Measurements from ENCODE around the gene SAFB2. TPM values are rescaled to one million over a fixed set of nuclear protein-coding genes. Genes with fewer than 3 reads are reported as not detected.

Gene SAFB2
- total RNA-seq, 4 donors from 2014 or later: 25.3 to 81.6 (median 41.6) TPM

DNA sequence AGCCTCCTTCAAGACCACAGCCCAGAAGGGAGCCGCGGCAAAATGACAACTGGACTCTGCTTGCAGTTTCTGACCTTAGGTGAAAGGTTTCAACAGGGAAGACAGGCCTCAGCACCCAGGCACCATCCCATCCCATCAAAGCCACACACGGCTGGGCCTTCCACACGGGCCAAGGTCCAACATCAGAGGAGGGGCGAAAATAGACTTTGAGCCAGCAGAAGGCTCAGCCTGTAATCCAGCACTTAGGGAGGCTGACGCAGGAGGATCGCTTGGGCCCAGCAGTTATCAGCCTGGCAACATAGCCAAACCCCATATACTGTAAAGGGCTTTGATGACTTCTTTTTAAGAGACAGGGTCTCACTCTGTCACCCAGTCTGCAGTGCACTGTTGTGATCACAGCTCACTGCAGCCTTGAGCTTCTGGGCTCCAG lies 28.0 kb downstream of the SAFB2 start:
- ATAC-seq: no peak
- Histone ChIP-seq H3K9me3 (no peaks in the 10 kb centered on the region), H3K4me1 (no peaks in the 10 kb centered on the region), H3K27me3 (no peaks in the 10 kb centered on the region), H3K36me3 (peaks cover 6 to 100% of the 10 kb centered on the region in 2 donors), H3K4me3 (no peak overlapping the region), H3K27ac (no peak overlapping the region)
- WGBS, 2 donors (ENCODE audit: low coverage in 1 of 2): 86 to 100% methylated on average over 2 to 5 of the region's 7 CpGs
- TF ChIP-seq POLR2A (IDR thresholded peaks at IDR 0.05): no peak
- TF ChIP-seq POLR2AphosphoS5 (IDR thresholded peaks at IDR 0.05): no peak
- TF ChIP-seq EP300 (IDR thresholded peaks at IDR 0.05): no peak
- TF ChIP-seq, protein P1, sequence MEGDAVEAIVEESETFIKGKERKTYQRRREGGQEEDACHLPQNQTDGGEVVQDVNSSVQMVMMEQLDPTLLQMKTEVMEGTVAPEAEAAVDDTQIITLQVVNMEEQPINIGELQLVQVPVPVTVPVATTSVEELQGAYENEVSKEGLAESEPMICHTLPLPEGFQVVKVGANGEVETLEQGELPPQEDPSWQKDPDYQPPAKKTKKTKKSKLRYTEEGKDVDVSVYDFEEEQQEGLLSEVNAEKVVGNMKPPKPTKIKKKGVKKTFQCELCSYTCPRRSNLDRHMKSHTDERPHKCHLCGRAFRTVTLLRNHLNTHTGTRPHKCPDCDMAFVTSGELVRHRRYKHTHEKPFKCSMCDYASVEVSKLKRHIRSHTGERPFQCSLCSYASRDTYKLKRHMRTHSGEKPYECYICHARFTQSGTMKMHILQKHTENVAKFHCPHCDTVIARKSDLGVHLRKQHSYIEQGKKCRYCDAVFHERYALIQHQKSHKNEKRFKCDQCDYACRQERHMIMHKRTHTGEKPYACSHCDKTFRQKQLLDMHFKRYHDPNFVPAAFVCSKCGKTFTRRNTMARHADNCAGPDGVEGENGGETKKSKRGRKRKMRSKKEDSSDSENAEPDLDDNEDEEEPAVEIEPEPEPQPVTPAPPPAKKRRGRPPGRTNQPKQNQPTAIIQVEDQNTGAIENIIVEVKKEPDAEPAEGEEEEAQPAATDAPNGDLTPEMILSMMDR (IDR thresholded peaks at IDR 0.05): no peak

DNA sequence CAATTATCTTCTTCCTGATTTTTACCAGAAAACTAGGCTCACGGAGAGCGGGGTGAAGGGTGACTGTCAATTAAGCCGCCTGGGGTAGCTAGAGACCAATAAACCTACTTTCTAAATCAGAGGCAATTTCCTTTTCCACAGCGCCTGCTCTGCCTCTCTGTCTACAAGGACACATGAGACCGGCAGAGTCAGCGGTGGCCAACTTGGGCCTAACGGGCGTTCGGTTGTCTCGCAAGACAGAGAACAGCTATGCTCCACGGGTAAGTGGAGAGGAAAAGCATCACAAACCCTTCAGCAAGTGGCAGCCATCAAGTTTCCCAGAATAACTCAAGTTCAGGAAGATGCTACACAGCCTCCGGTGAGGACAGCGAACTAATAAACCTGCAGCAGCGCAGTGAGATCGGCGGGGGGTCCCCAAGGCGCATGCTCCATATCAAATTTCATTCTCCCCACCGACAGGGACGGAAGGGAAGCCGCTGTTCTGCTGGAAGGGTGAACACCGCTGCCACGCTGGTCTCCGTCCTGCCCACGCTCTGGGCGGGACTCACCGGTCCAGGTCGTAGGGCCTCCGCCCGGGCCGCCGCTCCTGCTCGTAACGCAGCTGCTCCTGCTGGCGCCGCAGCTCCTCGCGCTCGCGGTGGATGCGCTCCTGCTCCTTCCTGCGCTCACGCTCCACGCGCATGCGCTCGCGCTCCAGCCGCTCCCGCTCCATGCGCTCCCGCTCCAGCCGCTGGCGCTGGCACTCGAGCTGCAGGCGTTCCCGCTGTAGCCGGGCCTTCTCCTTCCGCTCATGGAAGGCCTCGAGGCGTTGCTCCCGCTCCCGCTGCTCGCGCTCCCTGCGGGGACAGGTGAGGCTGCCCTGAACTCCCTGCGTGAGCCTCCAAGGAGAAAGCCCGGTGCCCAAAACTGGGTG lies 29.0 kb downstream of the SAFB2 start:
- no peak overlapping the region for H3K4me3 ChIP-seq
- H3K27me3 ChIP-seq: no peaks in the 10 kb centered on the region
- no peak for ATAC-seq
- 88% methylated on average over 7 of the region's 67 CpGs; no CpG with 5 or more reads in 1 of the 2 donors for WGBS, 2 donors (ENCODE audit: low coverage in 1 of 2)
- TF ChIP-seq EP300 (IDR thresholded peaks at IDR 0.05) (no peak), POLR2AphosphoS5 (IDR thresholded peaks at IDR 0.05) (no peak), POLR2A (IDR thresholded peaks at IDR 0.05) (no peak)
- TF ChIP-seq, protein P1 (IDR thresholded peaks at IDR 0.05): no peak
- H3K27ac ChIP-seq: no peak overlapping the region
- no peaks in the 10 kb centered on the region for H3K9me3 ChIP-seq
- H3K4me1 ChIP-seq: no peaks in the 10 kb centered on the region
- H3K36me3 ChIP-seq: peaks cover 6 to 100% of the 10 kb centered on the region in 2 donors

DNA sequence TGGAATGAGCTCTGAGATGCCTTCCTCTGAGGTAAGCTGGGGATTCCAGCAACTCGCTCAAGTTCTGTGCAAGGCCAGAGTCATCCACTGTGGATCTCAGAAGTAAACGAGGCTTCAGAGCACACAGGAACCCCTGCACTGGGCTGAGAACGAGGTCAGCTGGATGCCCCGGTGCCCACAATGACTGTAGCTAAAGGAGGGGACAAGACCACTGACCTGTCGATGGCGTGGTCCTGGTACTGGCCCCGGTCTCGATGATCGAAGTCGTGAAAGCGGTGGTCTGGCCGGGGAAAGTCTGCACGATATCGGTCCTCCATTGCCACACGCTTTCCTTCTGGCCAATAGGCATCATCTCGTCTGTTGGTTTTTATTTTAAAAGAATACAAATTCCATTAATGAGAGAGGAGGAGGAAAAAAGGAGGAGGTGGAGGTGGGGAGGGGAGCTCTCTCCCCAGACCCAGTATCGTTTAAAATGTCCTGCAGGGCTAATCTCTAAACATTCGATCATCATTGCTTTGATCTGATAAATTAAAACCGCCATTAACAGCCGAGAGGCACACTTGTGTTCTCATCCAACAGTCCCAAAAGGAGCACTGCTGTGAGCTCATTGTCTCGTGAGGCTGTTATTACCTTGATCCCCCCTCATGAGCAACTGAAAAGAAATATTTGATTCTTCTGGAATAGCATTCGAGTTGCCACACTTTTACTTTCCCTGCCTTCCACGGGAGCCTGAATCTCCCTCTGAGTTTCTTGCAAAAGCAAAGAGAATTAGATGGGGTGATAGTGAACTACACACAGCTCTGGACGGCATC lies 29.8 kb downstream of the SAFB2 start:
- Histone ChIP-seq H3K36me3 (peaks cover 3 to 100% of the 10 kb centered on the region in 2 donors), H3K4me3 (no peak overlapping the region), H3K4me1 (no peaks in the 10 kb centered on the region), H3K9me3 (no peaks in the 10 kb centered on the region), H3K27me3 (no peaks in the 10 kb centered on the region), H3K27ac (no peak overlapping the region)
- TF ChIP-seq POLR2A (IDR thresholded peaks at IDR 0.05) (no peak), POLR2AphosphoS5 (IDR thresholded peaks at IDR 0.05) (no peak), EP300 (IDR thresholded peaks at IDR 0.05) (no peak)
- TF ChIP-seq, protein P1 (IDR thresholded peaks at IDR 0.05): no peak
- ATAC-seq: no peak
- WGBS, 2 donors (ENCODE audit: low coverage in 1 of 2): 73 to 81% methylated on average over 7 to 19 of the region's 24 CpGs

DNA sequence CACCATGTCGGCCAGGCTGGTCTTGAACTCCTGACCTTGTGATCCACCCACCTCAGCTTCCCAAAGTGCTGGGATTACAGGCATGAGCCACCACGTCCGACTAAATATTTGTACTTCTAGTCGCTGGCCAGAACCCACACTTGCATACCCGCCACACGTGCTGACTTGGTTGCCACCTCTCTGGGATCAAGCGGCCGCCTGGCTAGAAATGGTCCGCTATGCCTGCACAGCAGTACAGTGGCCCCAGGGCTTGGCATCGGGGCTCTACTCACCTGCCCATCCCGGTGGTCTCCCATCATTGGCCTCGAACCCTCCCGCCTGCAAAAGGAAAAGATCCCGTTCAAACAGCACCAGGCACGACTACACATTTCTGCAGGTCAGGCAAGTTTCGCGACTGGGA lies 31.1 kb downstream of the SAFB2 start:
- WGBS, 2 donors (ENCODE audit: low coverage in 1 of 2): 83 to 86% methylated on average over 4 of the region's 17 CpGs
- H3K36me3 ChIP-seq: peaks cover 0 to 100% of the 10 kb centered on the region in 2 donors
- no peaks in the 10 kb centered on the region for H3K9me3 ChIP-seq
- H3K27ac ChIP-seq: no peak overlapping the region
- peaks cover 0 to 3% (median 0%) of the 10 kb centered on the region in 3 donors for H3K4me1 ChIP-seq
- no peak for ATAC-seq
- H3K27me3 ChIP-seq: no peaks in the 10 kb centered on the region
- TF ChIP-seq, protein P1 (IDR thresholded peaks at IDR 0.05): no peak
- TF ChIP-seq POLR2AphosphoS5 (IDR thresholded peaks at IDR 0.05): no peak
- TF ChIP-seq EP300 (IDR thresholded peaks at IDR 0.05): no peak
- no peak for TF ChIP-seq POLR2A (IDR thresholded peaks at IDR 0.05)
- H3K4me3 ChIP-seq: no peak overlapping the region

All from gastroesophageal sphincter (tissue), 4 donors.